Measurements from ENCODE around the gene NPBWR2.

NPBWR2 gene

DNA sequence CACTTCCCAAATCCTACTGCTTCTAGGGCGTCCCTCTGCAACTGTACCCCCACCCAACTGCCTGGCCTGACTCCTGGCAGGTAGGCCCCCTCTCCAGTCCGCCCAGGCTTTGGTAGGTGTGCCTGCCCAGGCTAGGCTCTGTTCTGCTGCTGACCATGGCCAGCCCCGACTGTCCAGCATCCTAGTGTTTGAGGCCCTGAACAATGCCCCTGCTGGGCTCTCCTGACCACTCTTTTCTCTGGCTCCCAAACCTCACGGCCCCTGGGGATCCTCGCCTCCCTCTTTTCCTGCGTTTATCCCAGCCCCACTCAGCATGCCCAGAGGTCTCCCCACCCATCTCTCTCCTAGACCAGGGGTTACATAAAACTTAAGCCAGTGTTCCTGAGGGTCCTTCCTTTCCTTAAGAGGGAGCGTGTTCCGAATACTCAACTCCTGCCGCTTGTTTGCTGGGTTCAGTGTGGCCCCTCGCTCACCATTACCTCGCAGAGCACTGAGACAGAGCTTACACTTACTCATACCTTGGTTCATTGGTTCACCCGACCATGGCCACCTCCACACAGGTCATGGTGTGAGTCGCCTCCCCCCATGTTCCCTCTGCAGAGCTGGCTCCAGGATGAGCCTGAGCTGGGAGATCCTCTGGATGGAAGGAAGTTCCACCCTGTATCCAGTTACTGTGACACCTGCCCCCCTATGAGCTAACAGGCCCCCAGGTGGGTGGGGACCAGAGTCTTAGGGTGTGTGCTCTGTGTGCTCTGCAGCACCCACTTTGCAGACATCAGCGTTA lies 35.8 kb upstream of the NPBWR2 start:
- H3K36me3 ChIP-seq (ENCODE audit: control insufficient read depth in 2 of 2, insufficient read depth in 1 of 2, low read length in 2 of 2), result no peaks in the 10 kb centered on the region

GRCh38 chr20:64142590-64142989 lies 35.2 kb upstream of the NPBWR2 start:
- Histone ChIP-seq H3K36me3 (ENCODE audit: control insufficient read depth in 2 of 2, insufficient read depth in 1 of 2, low read length in 2 of 2) (no peaks in the 10 kb centered on the region), H3K27ac (ENCODE audit: extremely low read depth, low read depth, low read length) (no peak overlapping the region), H3K4me3 (ENCODE audit: low read depth, low read length) (no peak overlapping the region), H3K4me1 (ENCODE audit: control insufficient read depth, insufficient read depth, low read length) (no peaks in the 10 kb centered on the region), H3K9me3 (ENCODE audit: control insufficient read depth, insufficient read depth, low read depth, low read length) (no peaks in the 10 kb centered on the region)
- TF ChIP-seq HIC1 (tag by site-specific recombination; IDR thresholded peaks at IDR 0.05), result no peak
- peak; percentile 80 for TF ChIP-seq SCRT2 (tag by site-specific recombination; IDR thresholded peaks at IDR 0.05)
- TF ChIP-seq GLIS1 (tag by site-specific recombination; IDR thresholded peaks at IDR 0.05), result no peak
- POLR2A ChIA-PET, result no interaction called here
- CTCF ChIA-PET, result interaction anchor here (1.0 kb wide), 1 partner anchor 73 kb away, joined by 3 read pairs; no protein-coding TSS in a partner anchor

More for the DNA sequence above, 35.8 kb upstream of the NPBWR2 start:
- TF ChIP-seq ZBTB8A (tag by site-specific recombination; IDR thresholded peaks at IDR 0.05) (no peak), ZNF112 (tag by site-specific recombination; IDR thresholded peaks at IDR 0.05) (no peak), ZNF600 (tag by site-specific recombination; IDR thresholded peaks at IDR 0.05) (no peak), GLI4 (tag by site-specific recombination; IDR thresholded peaks at IDR 0.05) (no peak), ZNF274 (IDR thresholded peaks at IDR 0.05; ENCODE audit: low read length) (no peak), ZNF274 (tag by site-specific recombination; IDR thresholded peaks at IDR 0.05; ENCODE audit: borderline replicate concordance) (no peak), ZNF843 (tag by site-specific recombination; IDR thresholded peaks at IDR 0.05) (no peak), ZNF354C (tag by site-specific recombination; IDR thresholded peaks at IDR 0.05; ENCODE audit: borderline replicate concordance, low read depth) (no peak), ZNF114 (tag by site-specific recombination; IDR thresholded peaks at IDR 0.05) (no peak), ZSCAN5A (tag by site-specific recombination; IDR thresholded peaks at IDR 0.05) (no peak), ZBTB17 (tag by site-specific recombination; IDR thresholded peaks at IDR 0.05) (no peak), ZNF707 (tag by site-specific recombination; IDR thresholded peaks at IDR 0.05) (no peak), ZXDB (tag by site-specific recombination; IDR thresholded peaks at IDR 0.05) (no peak), EGR2 (tag by site-specific recombination; IDR thresholded peaks at IDR 0.05; ENCODE audit: low read depth) (no peak), ZNF174 (tag by site-specific recombination; IDR thresholded peaks at IDR 0.05) (no peak), ZNF292 (tag by site-specific recombination; IDR thresholded peaks at IDR 0.05; ENCODE audit: borderline replicate concordance, low read depth) (no peak), ZNF416 (tag by site-specific recombination; IDR thresholded peaks at IDR 0.05) (no peak), SP7 (tag by site-specific recombination; IDR thresholded peaks at IDR 0.05) (no peak), ZBTB48 (tag by site-specific recombination; IDR thresholded peaks at IDR 0.05) (no peak), ZNF169 (tag by site-specific recombination; IDR thresholded peaks at IDR 0.05) (no peak)
- TF ChIP-seq, protein P1, sequence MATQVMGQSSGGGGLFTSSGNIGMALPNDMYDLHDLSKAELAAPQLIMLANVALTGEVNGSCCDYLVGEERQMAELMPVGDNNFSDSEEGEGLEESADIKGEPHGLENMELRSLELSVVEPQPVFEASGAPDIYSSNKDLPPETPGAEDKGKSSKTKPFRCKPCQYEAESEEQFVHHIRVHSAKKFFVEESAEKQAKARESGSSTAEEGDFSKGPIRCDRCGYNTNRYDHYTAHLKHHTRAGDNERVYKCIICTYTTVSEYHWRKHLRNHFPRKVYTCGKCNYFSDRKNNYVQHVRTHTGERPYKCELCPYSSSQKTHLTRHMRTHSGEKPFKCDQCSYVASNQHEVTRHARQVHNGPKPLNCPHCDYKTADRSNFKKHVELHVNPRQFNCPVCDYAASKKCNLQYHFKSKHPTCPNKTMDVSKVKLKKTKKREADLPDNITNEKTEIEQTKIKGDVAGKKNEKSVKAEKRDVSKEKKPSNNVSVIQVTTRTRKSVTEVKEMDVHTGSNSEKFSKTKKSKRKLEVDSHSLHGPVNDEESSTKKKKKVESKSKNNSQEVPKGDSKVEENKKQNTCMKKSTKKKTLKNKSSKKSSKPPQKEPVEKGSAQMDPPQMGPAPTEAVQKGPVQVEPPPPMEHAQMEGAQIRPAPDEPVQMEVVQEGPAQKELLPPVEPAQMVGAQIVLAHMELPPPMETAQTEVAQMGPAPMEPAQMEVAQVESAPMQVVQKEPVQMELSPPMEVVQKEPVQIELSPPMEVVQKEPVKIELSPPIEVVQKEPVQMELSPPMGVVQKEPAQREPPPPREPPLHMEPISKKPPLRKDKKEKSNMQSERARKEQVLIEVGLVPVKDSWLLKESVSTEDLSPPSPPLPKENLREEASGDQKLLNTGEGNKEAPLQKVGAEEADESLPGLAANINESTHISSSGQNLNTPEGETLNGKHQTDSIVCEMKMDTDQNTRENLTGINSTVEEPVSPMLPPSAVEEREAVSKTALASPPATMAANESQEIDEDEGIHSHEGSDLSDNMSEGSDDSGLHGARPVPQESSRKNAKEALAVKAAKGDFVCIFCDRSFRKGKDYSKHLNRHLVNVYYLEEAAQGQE (tag by site-specific recombination; IDR thresholded peaks at IDR 0.05), result no peak
- Histone ChIP-seq H3K4me3 (ENCODE audit: low read depth, low read length) (no peak overlapping the region), H3K4me1 (ENCODE audit: control insufficient read depth, insufficient read depth, low read length) (no peaks in the 10 kb centered on the region), H3K9me3 (ENCODE audit: control insufficient read depth, insufficient read depth, low read depth, low read length) (no peaks in the 10 kb centered on the region), H3K27ac (ENCODE audit: extremely low read depth, low read depth, low read length) (no peak overlapping the region)
- ChIA-PET CTCF (interaction anchor here (0.6 kb wide), 1 partner anchor 57 kb away, joined by 3 read pairs; no protein-coding TSS in a partner anchor), POLR2A (no interaction called here)
